NCI-H2107 (cell line): ENCODE results near the gene BRAF.
"Not testable (repeated sequence)": the region's sequence is repeated elsewhere in the genome, so short reads cannot be mapped to it uniquely, and the experiment has no call there.

ENCODE experiments used
- DNase-seq: peaks from one replicate; lab custom pipeline; 2025; lab: John Stamatoyannopoulos, UW

BRAF gene

DNA sequence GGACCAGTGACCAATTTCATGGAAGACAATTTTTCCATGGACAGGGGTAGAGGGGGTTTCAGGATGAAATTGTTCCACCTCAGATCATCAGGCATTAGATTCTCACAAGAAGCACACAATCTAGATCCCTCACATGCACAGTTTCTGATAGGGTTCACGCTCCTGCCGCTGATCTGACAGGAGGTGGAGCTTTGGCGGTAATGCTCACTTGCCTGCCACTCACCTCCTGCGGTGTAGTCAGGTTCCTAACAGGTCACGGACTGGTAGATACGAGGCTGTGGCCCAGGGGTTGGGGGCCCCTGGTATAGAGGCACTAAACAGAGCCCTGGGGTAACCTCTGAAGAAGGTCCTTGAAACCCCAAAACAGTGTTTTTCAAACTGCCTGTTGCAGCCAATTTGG is 6.5 kb downstream of the BRAF start:
- no peak for DNase-seq

DNA sequence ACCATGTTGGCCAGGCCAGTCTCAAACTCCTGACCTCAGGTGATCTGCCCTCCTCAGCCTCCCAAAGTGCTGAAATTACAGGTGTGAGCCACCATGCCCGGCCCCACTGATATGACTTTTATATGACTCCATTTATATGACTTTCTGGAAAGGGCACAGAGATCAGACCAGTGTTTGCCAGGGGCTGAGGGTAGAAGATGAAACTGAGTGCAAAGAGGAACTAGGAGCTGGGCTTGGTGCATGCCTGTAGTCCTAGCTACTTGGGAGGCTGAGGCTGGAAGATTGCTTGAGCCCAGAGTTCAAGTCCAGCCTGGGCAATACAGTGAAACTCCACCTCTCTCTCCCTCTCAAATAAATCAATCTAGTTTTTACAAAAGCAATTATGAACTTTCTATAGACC is 7.5 kb downstream of the BRAF start:
- no peak for DNase-seq

GRCh38 chr7:140915935-140916555 is 8.7 kb downstream of the BRAF start:
- no peak for DNase-seq

- no peak for DNase-seq
These were observed 10.6 kb downstream of the BRAF start for GRCh38 chr7:140914083-140914482.

GRCh38 chr7:140913596-140913928 is 11.2 kb downstream of the BRAF start:
- DNase-seq = not testable (repeated sequence)

GRCh38 chr7:140911746-140912145 is 13.0 kb downstream of the BRAF start:
- no peak for DNase-seq

GRCh38 chr7:140909476-140910161 is 15.1 kb downstream of the BRAF start:
- DNase-seq = no peak

- no peak for DNase-seq
These were observed 16.4 kb downstream of the BRAF start for GRCh38 chr7:140908361-140908760.

DNA sequence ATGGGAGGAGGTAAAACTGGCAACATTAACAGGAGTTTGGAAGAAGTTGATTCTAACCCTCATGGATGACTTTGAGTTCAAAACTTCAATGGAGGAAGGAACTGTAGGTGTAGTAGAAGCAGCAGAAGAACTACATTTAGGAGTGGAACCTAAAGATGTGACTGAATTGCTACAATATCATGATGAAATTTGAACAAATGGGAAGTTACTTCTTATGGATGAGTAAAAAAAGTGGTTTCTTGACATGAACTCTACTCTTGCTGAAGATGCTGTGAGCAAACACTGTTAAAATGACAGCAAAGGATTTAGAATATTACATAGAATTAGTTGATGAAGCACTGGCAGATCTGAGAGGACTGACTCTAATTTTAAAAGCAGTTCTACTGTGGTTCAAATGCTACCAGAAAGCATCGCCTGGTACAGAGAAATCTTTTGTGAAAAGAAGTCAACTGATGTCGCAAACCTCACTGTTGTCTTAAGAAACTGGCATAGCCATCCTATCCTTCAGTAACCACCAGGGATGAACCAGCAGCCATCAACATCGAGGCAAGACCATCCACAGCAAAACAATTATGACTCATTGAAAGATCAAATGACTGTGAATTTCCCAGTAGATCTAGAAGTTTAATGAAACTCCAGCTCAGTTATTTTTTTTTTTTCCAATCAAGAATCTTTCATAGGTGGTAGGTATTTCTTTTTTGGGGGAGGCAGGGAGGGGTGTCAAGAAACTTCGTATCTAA is 20.8 kb downstream of the BRAF start:
- DNase-seq = no peak

DNA sequence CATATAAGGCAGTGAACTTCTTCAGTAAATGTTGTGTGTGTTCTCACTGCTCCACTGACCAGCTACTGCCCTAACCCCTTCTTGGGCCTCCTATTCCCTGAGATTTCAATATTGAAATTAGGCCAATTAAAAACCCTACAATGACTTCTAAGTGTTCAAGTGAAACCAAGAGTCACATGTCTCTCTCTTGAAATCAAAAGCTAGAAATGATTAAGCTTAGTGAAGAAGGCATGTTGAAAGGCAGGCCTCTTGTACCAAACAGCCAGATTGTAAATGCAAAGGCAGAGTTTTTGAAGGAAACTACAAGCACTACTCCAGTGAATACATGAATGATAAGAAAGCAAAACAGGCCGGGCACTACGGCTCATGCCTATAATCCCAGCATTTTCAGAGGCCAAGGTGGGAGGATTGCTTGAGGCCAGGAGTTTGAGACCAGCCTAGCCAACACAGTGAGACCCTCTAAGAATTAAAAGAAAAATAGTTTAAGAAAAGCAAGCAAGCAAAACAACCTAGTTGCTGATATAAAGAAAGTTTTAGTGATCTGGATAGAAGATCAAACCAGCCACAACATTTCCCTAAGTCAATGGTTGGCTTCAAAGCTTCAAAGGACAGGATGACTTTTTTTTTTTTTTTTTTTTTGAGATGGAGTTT is 22.3 kb downstream of the BRAF start:
- DNase-seq = no peak

DNA sequence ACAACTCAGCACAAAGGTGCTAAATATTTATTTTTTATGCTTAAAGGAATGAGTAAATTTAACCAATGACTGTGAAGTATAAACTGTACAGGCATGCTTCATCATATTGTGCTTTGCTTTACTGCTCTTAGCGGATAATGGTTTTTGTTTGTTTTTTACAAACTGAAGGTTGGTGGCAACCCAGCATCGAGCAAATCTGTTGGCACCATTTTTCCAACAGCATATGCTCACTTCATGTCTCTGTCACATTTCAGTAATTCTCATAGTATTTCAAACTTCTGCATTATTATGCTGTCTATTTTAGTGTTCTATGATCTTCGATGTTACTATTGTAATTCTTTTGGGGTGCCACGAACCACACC is 22.8 kb downstream of the BRAF start:
- no peak for DNase-seq

DNA sequence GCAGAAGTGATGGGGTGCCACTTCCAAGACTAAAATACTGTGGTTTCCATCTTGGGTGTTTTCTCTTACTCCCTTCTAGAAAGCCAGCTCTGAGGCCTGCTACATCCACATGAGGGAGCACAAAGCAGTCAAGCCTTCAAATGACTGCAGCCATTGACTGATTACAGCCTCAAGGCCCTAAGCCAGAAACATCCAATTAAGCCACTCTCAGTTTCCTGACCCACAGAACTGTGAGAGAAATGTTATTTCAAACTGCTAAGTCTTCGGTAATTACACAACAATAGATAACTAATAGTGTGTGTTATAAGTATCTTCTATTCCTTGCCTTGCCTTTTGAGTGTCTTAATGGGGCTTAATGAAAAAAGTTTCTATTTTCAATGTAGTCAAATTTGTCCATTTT is 24.8 kb downstream of the BRAF start:
- no peak for DNase-seq

- DNase-seq = no peak
These were observed 25.8 kb downstream of the BRAF start for GRCh38 chr7:140898786-140899536.

- DNase-seq = no peak
These were observed 27.7 kb downstream of the BRAF start for GRCh38 chr7:140896996-140897395.

DNA sequence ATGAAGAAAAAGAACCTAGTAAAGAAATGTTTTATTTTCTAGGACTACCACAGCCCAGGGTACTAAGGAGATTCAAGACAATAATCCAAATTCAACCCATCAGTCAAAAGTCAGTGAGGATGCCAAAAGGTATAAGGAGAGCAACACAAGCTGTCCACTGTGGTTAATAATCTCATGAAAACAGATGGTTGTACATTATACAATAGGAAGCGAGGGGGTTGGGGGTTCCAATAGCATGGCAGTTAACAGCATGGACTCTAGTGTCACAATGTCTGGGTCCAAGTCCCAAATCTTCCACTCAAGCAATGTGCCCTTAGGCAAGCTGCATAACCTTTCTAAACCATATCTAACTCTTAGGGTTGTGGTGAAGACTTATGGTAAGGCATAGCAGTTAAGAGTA is 35.1 kb downstream of the BRAF start:
- no peak for DNase-seq

- DNase-seq = no peak
These were observed 35.6 kb downstream of the BRAF start for GRCh38 chr7:140889150-140889549.

GRCh38 chr7:140888087-140888486 is 36.6 kb downstream of the BRAF start:
- no peak for DNase-seq

DNA sequence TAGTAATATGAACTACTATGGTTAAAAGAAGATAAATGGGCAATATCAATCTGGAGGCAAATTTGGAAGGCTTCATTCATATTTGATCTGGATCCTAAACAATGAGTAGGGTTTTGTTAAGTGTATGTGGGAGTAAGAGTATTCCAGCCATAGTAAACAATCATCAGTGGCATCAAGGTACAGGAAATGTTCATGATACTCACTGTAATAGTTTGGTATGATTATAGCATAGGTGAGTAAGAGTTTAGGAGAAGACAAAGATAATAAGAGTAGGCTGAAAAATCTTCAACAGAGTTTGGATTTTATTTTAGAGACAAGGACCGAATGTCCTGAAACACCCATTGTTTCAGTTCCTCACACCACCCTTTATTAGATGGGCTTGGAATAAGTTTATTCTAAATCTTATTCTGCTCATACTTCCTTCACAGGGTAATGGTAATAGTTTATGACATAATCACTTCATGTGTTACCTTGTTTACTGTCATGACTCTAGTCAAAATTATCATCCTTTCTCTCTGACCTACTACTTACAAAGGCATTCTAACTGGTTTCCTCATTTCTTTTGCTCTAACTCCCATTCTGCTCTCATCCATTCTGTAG is 38.9 kb downstream of the BRAF start:
- no peak for DNase-seq

DNA sequence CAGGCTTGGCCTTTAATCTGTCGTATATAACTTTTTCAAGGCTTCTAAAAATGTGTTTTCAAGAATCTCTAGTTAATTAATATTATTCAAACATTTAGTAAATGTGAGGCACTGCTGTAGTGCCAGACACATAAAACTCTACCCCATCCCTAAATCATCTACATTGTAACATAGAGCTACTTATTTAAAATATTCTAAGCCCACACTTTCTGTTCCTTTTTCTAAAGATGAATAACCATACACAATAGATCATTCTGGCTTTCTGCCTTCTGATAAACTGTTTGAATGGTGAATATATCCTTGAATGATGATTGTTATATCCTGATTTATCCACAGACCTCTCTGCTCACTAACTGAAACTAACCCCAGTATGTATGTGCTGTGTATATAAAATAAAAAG is 41.4 kb downstream of the BRAF start:
- DNase-seq = no peak

GRCh38 chr7:140882834-140883233 is 41.9 kb downstream of the BRAF start:
- DNase-seq = not testable (repeated sequence)

GRCh38 chr7:140881507-140882228 is 43.1 kb downstream of the BRAF start:
- no peak for DNase-seq
